Measurements from ENCODE around the gene MTUS2.

MTUS2 gene

GRCh38 chr13:29551214-29551613 is 731.1 kb downstream of the MTUS2 start:
- no peaks in the 10 kb centered on the region for H3K9me3 ChIP-seq
- no peak for DNase-seq
- H3K36me3 ChIP-seq, result peaks cover 31 to 49% (median 38%) of the 10 kb centered on the region in 3 donors
- H3K4me3 ChIP-seq, result no peak overlapping the region
- TF ChIP-seq, protein P1, sequence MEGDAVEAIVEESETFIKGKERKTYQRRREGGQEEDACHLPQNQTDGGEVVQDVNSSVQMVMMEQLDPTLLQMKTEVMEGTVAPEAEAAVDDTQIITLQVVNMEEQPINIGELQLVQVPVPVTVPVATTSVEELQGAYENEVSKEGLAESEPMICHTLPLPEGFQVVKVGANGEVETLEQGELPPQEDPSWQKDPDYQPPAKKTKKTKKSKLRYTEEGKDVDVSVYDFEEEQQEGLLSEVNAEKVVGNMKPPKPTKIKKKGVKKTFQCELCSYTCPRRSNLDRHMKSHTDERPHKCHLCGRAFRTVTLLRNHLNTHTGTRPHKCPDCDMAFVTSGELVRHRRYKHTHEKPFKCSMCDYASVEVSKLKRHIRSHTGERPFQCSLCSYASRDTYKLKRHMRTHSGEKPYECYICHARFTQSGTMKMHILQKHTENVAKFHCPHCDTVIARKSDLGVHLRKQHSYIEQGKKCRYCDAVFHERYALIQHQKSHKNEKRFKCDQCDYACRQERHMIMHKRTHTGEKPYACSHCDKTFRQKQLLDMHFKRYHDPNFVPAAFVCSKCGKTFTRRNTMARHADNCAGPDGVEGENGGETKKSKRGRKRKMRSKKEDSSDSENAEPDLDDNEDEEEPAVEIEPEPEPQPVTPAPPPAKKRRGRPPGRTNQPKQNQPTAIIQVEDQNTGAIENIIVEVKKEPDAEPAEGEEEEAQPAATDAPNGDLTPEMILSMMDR (IDR thresholded peaks at IDR 0.05), result no peak
- intact Hi-C loops (cut with DNase I; ENCODE audit: low total_unique reads), result no loop called here
- no peak overlapping the region for H3K27ac ChIP-seq
- no peaks in the 10 kb centered on the region for H3K27me3 ChIP-seq
- H3K4me1 ChIP-seq, result peaks cover 0 to 6% (median 0%) of the 10 kb centered on the region in 4 donors

Measured in tibial artery (tissue), 4 donors.